Measurements from ENCODE around the gene TGDS. TPM values are rescaled to one million over a fixed set of nuclear protein-coding genes. Genes with fewer than 3 reads are reported as not detected.

The TGDS gene
- total RNA-seq, 4 donors from 2014 or later = 6.8 to 11.4 (median 10.4) TPM

DNA sequence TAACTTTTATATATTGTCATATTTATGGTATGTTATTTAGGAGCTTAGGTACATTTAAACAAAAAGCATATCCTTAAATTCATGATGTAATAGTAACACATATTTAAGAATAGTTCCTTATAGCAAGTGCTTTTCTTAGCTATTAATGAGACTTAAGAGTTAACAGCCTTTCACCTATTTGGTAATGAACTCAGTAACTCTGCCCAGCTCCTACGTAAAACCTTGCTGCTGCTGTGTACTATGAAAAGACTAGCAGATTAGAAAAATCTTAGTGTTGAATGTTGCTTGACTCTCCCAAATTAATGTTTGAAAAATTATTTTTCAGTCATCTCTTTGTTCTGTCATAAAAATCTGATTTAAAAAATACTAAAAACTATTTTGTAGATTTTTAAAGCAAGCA is 12.6 kb upstream of the TGDS start:
- TF ChIP-seq EP300 (IDR thresholded peaks at IDR 0.05) (no peak), POLR2A (IDR thresholded peaks at IDR 0.05) (no peak), POLR2AphosphoS5 (IDR thresholded peaks at IDR 0.05) (no peak)
- TF ChIP-seq, protein P1, sequence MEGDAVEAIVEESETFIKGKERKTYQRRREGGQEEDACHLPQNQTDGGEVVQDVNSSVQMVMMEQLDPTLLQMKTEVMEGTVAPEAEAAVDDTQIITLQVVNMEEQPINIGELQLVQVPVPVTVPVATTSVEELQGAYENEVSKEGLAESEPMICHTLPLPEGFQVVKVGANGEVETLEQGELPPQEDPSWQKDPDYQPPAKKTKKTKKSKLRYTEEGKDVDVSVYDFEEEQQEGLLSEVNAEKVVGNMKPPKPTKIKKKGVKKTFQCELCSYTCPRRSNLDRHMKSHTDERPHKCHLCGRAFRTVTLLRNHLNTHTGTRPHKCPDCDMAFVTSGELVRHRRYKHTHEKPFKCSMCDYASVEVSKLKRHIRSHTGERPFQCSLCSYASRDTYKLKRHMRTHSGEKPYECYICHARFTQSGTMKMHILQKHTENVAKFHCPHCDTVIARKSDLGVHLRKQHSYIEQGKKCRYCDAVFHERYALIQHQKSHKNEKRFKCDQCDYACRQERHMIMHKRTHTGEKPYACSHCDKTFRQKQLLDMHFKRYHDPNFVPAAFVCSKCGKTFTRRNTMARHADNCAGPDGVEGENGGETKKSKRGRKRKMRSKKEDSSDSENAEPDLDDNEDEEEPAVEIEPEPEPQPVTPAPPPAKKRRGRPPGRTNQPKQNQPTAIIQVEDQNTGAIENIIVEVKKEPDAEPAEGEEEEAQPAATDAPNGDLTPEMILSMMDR (IDR thresholded peaks at IDR 0.05) = no peak
- 50 to 58% methylated on average over 1 of the region's 1 CpG for WGBS, 2 donors (ENCODE audit: low coverage in 1 of 2)
- H3K27me3 ChIP-seq = no peaks in the 10 kb centered on the region
- ATAC-seq = no peak
- no peaks in the 10 kb centered on the region for H3K9me3 ChIP-seq
- H3K36me3 ChIP-seq = peaks cover 0 to 48% of the 10 kb centered on the region in 2 donors
- H3K4me1 ChIP-seq = peaks cover 0 to 2% (median 0%) of the 10 kb centered on the region in 3 donors
- no peak overlapping the region for H3K4me3 ChIP-seq
- no peak overlapping the region for H3K27ac ChIP-seq

DNA sequence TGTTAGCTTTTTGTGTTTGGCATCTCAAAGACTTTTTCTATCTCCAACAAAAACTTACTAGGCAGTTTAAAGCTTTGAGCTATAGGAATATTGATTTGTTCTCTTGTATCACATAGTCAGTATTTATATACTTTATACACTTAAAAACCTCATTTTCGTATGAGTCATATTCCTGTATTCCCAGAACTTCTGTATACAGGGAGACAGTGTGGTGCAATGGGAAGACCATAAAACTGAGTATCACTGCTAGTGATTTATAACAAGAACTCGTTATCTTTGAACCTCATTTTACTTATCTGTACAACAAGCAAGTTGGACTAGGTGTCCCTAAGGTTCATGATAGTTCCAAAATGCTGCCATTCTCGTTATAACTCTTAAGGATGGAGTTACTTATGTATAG is 12.0 kb upstream of the TGDS start:
- ATAC-seq = no peak
- no peak overlapping the region for H3K4me3 ChIP-seq
- TF ChIP-seq, protein P1 (IDR thresholded peaks at IDR 0.05) = no peak
- TF ChIP-seq EP300 (IDR thresholded peaks at IDR 0.05) (no peak), POLR2AphosphoS5 (IDR thresholded peaks at IDR 0.05) (no peak), POLR2A (IDR thresholded peaks at IDR 0.05) (no peak)
- 76 to 84% methylated on average over 2 to 3 of the region's 3 CpGs for WGBS, 2 donors (ENCODE audit: low coverage in 1 of 2)
- H3K36me3 ChIP-seq = peaks cover 0 to 41% of the 10 kb centered on the region in 2 donors
- no peaks in the 10 kb centered on the region for H3K9me3 ChIP-seq
- H3K27me3 ChIP-seq = no peaks in the 10 kb centered on the region
- H3K4me1 ChIP-seq = peaks cover 0 to 8% (median 0%) of the 10 kb centered on the region in 3 donors
- no peak overlapping the region for H3K27ac ChIP-seq

DNA sequence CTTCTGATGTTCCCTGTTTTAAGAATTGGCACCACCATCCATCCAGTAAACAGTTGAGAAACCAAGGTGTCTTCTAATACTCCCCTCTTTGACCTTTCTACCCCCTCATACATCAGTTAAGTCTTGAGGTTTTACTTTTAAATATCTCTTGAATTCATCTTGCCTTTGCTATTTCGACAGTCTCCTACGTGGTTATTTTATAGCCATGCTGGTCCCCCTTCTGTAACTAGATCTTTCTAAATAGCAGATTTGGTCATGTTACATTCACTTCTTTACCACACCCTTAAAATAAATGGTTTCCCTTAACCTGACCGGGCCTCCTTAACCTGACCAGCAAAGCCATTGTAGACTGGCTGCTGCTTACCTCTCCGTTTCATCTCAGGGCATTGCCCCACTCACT is 11.1 kb upstream of the TGDS start:
- TF ChIP-seq POLR2AphosphoS5 (IDR thresholded peaks at IDR 0.05) (no peak), EP300 (IDR thresholded peaks at IDR 0.05) (no peak), POLR2A (IDR thresholded peaks at IDR 0.05) (no peak)
- TF ChIP-seq, protein P1 (IDR thresholded peaks at IDR 0.05) = no peak
- Histone ChIP-seq H3K27me3 (no peaks in the 10 kb centered on the region), H3K4me3 (no peak overlapping the region), H3K36me3 (peaks cover 0 to 37% of the 10 kb centered on the region in 2 donors), H3K27ac (no peak overlapping the region), H3K4me1 (peaks cover 0 to 16% (median 0%) of the 10 kb centered on the region in 3 donors), H3K9me3 (no peaks in the 10 kb centered on the region)
- 86 to 87% methylated on average over 4 of the region's 4 CpGs for WGBS, 2 donors (ENCODE audit: low coverage in 1 of 2)
- ATAC-seq = no peak

DNA sequence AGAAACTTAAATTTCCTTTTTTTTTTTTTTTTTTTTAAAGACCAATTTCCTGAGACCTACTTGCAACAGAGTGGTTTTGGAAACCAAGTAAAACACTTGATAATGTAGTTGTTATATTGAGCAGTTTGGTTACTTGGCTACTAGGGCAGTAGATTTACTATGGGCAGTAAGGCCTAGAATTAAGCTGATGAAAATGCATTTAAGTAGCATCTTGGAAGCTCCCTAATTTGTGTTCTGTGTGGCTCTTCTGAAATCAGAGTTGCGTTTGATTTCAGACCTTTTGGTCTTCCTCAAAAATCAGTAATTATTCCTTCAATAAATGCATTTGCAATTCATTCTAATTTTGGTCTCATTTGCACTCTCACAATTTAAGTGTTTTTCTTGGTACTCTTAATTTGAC is 6.5 kb upstream of the TGDS start:
- Histone ChIP-seq H3K27me3 (no peaks in the 10 kb centered on the region), H3K4me3 (peak overlapping the region; percentile 83 to 93), H3K27ac (peak overlapping the region in 2 of 4 donors; percentile 85 to 88), H3K4me1 (peaks cover 0 to 22% (median 0%) of the 10 kb centered on the region in 3 donors), H3K9me3 (no peaks in the 10 kb centered on the region), H3K36me3 (peaks cover 0 to 18% of the 10 kb centered on the region in 2 donors)
- no peak for ATAC-seq
- WGBS, 2 donors (ENCODE audit: low coverage in 1 of 2) = 23 to 43% methylated on average over 1 of the region's 1 CpG
- TF ChIP-seq EP300 (IDR thresholded peaks at IDR 0.05) (no peak), POLR2AphosphoS5 (IDR thresholded peaks at IDR 0.05) (no peak), POLR2A (IDR thresholded peaks at IDR 0.05) (no peak)
- TF ChIP-seq, protein P1 (IDR thresholded peaks at IDR 0.05) = no peak
